GM19035 (cell line): ENCODE results near the gene DPH1.

Source experiments
- ATAC-seq: cut with Tn5 transposase; IDR thresholded peaks from one replicate; pipeline ENCODE4 v1.9.1; 2021; ENCODE audit not compliant: unreplicated experiment

Gene DPH1

DNA sequence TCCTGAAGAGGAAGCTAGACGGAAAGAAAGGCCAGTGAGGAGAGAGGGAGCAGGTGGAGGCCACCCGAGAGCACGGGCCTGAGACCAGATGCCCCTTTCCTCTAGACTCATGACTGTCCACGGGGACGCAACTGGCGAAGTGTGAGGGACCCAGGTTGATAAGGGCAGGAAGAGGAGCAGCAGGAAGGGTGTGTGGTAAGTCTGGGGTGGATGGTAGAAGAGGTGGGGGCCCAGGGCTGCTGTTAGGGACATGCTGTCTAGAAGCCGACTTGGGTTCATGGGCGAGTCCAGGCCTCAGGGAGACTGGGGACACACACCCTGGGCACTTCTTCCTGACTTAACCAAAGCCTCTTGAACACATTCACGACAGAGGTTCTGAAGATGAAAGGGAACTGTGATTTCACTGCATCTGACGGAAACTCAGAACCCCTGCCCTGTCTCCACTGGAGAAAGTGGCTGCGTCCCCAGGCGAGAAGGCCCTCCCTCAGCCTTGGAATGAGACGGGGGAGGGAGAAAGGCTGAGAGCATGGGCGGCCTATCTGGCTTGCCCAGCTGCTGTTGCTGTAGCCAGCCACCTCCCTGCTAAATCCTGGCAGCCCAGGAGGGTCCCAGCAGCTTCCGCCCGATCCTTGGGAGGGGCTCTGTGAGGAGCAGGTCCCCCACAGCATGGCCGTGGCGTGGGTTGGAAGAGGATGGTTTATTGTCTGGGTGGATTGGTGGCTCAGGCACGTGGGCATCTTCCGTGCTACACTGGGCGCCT, 30.9 kb downstream of the DPH1 start:
- ATAC-seq, result no peak

DNA sequence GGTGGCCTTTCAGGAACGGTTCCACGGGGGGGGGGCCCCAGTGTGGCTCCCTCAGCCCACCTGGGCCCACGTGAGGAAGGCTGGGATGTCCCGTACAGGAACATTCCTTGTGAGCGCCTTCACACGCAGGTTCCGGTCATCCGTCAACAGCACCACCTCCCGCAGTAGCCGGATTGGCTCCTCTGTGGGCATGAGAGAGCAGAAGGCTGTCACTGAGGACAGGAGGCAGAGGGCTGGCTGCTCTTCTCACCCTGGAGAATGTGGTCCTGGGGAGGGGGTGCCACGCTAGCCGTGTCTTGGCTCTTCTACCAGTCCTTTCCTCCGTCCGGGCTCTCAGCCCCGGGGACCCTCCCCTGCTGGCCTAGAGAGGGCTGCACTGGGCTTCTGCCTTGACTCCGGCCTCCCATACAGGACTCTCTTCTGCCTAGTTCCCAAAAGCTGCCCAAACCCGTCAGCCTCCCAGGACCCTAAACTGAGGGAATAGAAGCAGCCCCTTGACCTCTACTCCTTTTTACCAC, 31.5 kb downstream of the DPH1 start:
- ATAC-seq, result no peak

DNA sequence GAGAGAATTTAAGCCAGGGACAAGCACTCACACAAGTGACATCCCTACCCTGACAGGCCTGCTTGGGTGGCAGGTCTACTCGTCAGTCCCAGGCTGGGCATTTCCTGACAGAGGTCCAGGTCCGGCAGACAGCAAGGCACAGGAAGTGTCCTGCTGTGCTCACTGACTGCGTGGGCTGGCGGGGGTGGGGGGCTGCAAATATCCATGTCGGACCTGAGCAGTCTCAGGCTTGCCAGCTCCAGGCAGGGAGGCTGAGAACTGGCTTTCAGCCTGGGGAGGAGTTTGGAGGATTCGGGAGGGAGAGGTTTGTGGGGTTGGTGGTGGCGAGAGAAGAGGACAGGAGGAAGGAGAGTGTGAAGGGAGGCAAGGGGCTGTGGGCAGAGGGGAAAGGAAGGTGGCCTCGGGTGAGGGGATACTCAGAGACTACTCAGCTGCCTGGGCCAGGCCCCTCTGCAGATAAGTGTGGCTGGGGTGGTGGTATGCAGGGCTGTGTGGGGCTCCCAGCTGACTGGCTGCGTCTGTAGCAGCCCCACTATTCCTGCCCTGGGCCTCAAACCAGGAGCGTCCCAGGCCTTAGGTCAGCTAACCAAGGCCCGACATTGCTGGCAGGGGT, 32.7 kb downstream of the DPH1 start:
- ATAC-seq, result no peak

DNA sequence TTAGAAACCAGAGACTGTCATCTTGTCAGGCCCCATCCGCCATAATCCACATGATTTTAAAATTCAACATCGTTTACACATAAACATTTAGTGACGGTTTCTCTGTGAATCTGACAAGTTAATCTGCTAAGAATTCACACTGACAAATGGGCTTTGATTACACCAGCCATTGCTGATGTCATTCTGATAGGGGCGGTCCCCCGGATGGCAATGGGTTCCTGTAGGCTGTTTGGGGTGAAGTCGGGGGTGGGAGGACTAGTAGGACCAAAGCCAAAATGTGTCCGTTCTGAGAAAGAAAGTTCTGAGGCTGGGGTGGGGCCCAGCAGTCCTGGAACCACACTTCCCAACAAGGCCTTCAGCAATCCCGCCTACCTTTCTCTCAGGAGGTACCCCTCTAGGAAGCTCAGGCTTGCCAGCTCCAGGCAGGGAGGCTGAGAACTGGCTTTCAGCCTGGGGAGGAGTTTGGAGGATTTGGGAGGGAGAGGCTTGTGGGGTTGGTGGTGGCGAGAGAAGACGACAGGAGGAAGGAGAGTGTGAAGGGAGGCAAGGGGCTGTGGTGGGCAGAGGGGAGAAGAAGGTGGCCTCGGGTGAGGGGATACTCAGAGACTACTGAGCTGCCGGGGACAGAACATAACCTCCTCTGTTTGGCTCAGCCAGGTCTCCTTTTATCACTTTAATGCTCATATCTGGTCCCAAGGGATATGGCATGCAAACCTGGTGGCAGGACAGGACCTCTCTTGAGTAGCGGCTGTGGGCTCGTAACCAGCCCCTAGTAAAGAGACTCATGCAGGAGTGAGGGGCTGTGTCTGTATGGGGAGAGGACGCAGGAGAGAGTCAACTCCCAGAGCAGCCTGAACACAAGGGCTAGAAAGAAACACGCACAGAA, 33.6 kb downstream of the DPH1 start:
- ATAC-seq, result no peak

DNA sequence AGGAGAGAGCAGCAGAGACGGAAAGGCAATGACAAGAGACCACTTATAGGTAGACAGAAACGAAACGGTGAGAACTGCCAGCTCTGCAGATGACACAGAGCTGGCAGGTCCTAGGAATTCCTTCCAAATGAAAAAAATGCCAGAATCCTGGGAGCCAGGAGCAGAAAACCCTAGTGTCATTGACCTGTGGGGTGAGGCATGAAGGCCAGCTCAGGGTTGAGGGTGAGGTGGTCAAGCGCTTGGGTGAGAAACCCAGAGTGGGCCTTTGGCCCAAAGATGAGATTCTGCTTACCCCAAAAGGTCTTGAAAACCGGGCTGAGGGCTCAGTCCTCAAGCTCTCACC, 34.2 kb downstream of the DPH1 start:
- ATAC-seq, result no peak

DNA sequence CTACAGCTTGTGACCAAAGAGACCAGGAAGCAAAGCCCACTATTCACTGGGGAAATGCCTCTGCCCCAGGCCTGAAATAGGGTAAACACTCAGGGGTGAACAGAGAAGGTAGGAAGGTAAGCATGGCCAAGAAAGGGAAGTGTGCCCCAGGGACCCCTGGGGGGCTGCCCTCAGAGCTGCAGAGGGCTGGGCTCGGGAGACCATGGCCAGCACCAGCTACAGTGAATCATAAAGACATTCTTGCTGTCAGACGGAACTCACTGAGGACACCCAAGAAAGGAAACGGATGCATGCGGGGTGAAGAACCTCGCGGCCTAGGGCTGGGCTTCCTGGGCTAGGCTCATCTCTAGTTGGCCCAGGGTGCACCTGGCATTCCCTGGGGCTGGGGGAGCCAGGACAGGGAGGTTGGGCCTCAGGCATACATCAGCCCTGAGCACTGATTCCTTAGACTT, 34.6 kb downstream of the DPH1 start:
- no peak for ATAC-seq

DNA sequence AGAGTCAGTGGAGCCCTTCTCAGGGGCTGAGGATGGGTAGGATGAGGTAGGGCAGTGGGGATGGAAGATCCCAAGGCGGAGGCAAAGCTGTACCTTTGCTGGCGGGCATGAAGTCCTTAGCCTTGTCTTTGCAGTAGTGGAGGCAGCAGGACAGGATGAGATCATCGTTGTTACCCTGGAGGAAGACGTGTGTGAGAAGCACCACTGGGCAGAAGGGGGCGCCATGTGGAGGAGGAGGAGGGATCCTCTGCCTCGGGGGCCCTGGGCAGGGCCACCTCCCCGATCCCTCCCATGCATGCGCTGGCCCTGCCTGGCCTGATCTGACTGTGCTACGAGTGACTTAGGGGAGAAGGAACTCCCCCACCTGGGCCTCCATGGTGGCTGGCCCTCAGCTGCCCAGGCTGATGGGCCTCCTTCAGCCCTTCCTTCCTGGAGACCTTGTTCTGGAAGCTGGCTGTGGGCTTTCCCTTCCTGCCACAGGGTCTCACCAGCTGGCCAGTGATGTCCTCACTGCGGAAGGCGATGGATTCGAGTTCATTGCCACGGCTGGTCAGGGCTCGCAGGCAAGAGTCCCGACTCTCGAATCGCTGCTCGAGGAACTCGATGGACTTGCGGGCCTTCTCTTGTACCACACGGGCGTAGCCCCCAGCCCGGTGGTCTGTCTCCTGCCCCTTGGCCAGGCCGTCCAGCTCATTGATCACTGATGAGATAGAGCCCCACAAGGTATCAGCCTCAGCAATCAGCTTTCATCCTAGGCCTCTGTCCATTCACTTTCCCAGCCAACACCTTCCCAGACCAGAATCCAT, 35.2 kb downstream of the DPH1 start:
- no peak for ATAC-seq

DNA sequence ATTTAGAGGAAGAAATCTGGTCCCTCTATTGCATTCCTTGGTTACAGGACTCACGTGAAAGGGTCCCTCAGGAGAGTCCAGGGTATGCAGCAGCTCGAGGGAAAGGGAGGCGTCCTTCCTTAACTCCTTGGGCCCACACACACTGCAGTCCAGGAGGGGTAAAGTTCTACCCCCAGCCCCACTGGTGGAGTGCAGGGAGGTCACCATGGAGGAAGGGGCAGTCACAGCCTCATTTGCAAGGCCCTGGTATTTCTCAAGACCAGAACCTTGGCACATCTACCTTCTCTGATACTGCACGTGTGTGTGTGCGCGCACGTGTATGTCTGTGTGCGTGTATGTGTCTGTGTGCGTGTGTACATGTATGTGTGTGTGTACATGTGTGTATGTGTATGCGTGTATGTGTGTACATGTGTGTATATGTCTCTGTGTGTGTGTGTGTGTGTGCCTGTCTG, 36.0 kb downstream of the DPH1 start:
- ATAC-seq, result no peak

DNA sequence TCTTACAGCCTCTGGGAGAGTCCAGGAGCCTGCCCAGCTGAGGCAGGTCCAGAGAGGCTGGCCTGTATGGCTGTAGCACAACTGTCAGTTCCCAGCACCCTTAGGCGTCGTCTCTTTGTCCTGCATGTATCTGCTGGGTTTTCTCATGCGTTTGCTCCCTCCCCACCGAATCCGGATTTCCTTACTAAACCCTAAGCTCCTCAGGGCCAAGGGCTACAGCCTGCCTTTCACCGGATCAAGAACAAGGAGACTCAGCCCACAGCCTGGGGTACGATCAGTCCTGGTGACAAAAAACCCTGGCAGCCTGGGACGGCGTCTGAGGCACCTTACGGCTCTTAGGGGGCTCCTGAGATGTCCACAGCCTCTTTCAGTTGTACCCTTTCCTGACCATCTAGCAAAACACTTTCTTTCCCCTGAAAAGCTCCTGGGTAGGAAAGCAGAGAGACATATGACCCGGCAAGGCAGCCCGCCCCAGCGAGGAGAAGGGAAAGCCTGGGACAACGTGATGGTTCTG, 37.2 kb downstream of the DPH1 start:
- no peak for ATAC-seq

DNA sequence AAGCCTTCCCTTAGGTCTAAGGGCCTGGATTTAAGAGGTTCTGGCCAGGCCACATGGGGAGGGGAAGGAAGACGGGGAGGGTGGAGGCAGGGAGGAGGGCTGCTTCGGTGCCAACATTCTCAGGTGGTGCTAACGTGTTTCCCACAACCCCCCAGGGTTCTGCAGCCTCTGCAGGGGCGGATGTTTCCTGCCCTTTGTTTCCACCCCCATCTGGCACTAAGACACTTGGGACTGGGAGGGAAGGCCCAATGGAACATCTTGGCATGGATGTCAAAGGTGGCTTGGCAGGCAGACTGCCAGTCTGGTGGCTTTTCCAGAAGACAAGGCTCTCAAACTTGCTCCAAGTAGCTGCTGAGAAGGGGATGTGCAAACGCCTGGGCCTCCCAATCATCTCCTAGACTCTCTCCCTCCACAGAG, 37.7 kb downstream of the DPH1 start:
- no peak for ATAC-seq

DNA sequence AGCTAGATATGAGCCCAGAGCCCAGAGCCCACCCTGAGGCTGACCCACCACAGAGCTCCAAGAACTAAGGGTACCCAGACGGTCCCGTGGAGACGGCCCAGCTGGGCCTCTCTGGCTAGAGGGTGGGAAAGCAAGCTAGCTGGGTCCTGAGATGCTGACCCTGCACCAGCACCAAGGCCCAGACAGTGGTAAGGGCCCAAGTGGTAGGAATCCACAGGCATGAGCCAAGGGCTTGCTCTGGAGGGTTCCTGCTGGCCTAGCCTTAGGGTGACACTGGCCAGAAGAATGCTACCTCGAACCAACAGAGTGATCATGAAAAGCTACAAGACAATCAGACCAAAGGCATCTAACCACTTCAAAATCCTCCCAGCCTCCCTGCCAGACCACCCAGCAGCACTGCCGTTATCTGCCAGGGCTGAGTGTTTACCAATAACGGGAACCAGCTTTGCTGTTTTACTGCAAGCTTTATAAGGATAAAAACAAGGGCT, 38.1 kb downstream of the DPH1 start:
- no peak for ATAC-seq

DNA sequence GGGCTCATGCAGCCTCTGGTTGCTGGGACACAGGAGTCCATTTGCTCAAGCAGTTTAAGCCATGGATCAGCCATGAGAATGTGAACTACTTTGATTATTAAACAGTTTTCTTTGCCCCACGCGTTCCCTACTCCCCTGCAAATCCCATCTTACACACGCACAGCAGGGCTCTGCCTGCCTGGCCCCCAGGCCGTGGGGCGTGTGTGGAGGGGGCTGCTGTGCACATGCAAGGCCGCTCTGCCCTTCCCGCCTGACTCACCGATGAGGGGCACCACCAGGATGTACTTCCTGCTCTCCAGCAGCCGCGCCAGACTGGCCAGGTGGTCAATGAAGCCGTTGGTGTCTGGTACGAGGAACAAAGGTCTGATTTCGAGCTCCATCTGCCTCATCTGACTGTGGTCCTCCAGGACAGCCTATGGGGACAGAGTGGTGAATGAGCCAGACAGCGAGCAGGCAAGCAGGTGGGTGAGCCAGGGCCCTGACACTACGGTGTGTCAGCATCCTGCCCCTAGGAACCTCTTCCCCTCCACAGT, 38.6 kb downstream of the DPH1 start:
- no peak for ATAC-seq

DNA sequence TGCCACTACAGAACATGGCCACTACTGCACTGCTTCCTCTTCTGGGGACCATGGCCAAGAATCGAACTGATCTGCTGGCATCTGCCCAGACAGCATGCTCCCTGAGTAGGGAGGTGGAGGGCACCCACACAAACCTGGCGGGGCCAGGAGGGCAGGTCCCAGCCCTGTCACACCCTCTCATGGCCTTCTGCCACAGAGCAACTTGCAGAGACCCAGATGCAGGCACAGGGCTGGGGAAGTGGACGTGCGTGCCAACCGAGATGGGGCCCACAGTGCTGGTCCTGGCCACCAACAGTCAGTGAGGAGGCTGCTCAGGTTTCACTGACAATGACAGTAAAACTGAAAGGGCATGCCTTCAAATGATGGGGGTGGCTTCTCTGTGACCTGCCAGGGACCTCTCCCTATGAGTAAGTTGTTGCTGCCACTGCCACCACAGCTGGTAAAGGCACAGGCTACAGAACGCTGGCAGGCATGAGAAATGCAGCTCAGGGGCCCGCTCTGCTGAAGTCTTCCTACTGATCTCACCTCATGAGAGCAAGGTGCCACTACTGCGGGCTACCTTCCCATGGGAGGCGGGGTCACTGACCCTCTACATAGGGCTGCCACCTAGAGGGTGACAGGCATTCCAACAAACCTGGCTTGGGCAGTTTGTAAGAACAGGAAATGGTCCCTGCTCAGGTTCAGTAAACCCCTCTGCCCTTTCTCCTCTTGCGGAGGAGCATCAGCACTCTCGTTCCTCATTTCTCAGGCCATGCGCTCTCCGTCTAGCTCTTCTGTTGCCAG, 40.5 kb downstream of the DPH1 start:
- peak; percentile 79 for ATAC-seq

DNA sequence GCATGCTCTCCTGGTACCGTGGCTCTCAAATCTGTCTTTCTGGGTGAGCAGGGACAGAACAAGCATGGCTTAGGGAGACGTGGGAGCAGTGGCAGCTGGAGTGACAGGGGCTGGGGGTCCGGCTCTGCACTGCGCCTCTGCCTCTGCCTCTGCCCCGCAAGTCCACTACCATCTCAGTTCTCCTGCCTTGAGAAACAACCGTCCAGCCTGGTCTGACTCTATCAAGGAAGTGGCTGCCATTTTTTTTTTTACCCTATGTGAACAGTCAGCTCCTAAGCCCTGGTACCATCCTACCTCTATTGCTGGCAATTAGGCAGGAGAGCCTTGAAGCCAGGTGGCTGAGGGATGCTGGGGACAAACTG, 41.1 kb downstream of the DPH1 start:
- no peak for ATAC-seq

DNA sequence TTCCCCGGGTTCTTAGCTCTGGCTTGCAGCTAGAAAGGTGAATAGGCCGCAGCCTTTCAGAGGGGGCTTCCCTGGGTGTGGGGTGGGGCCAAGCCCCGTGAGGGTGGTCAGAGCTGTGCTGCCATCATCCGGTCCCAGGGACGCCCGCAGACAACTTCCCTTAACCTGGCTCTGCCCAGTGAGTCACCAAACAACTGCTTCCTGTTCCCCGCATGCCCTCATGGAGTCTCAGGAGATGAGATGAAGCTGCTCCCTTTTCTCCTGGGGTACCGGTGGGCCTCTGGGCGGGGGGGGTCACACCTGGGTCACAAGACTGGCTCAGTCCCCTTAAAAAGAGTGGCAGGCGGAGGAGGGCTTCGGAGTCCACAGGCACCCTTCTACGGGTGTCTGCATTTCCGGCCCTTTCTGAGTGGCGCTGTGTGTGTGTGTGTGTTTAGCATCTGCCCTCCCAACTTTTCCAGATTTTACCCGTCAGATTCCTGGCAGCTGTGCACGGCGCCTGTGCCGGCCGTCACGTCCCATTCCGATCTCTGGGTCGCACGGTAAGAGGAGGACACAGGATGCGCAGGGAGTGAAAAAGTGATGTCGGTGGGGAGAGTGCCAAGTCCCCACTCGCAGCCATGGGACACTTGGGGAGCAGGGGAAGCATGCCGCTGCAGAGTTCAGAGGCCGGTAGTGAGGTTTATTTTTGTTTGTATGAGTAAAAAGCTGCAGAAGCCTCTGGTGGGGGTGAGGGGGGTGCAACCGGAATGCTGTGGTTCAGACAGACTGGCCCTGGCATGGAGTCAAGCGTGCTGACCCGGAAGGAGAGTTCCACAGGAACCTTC, 41.7 kb downstream of the DPH1 start:
- ATAC-seq, result no peak

DNA sequence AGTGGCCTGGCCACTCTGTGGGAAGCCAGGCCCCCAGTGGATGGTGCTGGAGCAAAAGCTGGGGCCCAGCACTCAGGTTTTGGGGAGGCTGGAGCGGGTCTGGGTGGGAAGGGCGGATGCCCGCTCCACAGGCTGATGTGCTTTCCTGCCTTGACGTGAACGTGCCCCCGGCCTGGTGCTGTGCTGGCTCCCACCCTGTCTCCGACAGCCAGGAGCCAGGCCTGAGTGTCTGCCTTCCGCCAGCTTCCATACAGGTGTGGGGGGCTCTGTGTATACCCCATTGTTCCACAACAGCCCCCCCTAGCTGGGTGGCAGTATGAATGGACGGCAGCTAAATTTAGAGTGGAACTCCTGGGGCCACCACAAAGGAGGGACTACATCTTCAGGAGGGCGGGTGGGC, 45.0 kb downstream of the DPH1 start:
- ATAC-seq, result no peak

DNA sequence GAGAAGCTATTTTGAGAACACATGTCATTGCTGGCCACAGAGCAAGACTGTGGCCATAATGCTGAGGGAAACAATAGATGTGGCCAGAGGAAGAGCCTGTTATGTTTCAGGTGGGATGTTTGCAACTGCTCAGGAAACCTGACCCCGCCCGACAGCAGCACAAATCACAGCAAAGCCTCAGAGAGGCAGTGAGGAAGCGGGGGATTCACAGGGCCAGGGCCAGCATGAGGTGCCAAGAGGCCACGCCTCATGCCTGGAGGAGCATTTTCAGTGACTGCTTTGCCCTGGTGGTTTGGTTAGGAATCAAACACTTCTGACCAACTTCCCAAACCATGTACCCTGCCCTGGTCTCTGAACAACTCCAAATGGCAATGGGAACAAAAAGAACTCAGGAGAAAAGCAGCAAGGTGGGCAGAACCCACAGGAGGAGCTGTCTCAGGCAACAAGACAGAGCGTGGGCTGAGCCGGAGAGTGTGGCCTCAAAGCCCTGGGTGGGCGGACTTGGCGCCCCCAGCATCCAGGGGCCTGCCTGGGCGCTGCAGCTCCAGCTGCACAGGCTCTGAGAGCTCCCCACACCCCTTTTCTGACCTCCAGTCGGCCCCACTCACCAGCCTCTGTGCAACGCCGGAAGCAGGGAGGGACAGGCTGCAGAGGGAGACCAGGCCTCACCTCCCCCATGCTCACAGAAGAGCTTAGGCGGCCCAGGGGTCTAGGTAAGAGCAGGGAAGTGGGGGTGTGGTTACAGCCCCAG, 45.6 kb downstream of the DPH1 start:
- no peak for ATAC-seq
